Keratinocyte (primary cell): ENCODE data around the gene BTBD1. TPM values are rescaled to one million over a fixed set of nuclear protein-coding genes. Genes with fewer than 3 reads are reported as not detected.

ENCODE experiments used
- DNase-seq: peaks from one replicate; pipeline ENCODE4 v3.0.0-alpha.2; 2011; ENCODE audit warnings: low read depth, missing footprints, low spot score
- FAIRE-seq: peaks from 2 replicates; lab custom pipeline; 2011; peaks lifted over from hg19 to GRCh38; lab: Jason Lieb, UNC
- H2AFZ ChIP-seq: 2 replicates; pipeline ENCODE4 v1.6.0; 2012; ENCODE audit warnings: low read length, control low read depth, inconsistent platforms; ENCODE audit not compliant: control insufficient read depth
- H3K27ac ChIP-seq: 2 replicates; pipeline ENCODE4 v1.5.1; 2011; ENCODE audit warnings: low read length; ENCODE audit not compliant: control insufficient read depth, insufficient read depth
- H3K27me3 ChIP-seq: 3 replicates; pipeline ENCODE4 v1.6.0; 2011; ENCODE audit warnings: low read length; ENCODE audit not compliant: control insufficient read depth, insufficient read depth; ENCODE audit errors: extremely low read depth
- H3K36me3 ChIP-seq, 2 experiments: 2 replicates in 1 of 2; 3 replicates in 1 of 2; pipeline ENCODE4 v1.5.1; 2011; ENCODE audit warnings: low read length in 2 of 2, mild to moderate bottlenecking in 1 of 2; ENCODE audit not compliant: control insufficient read depth in 2 of 2, insufficient read depth in 2 of 2; ENCODE audit errors: extremely low read depth in 1 of 2
- H3K4me1 ChIP-seq: 3 replicates; pipeline ENCODE4 v1.5.1; 2011; ENCODE audit warnings: low read length; ENCODE audit not compliant: control insufficient read depth, insufficient read depth; ENCODE audit errors: extremely low read depth
- H3K4me2 ChIP-seq: 3 replicates; pipeline ENCODE4 v1.6.0; 2011; ENCODE audit warnings: low read depth, low read length; ENCODE audit not compliant: control insufficient read depth, insufficient read depth; ENCODE audit errors: extremely low read depth
- H3K4me3 ChIP-seq, 3 experiments: fragments of 200-600 bp in 1 of 3; sonication (generic) in 1 of 3; 2 replicates in 2 of 3; 3 replicates in 1 of 3; pipeline ENCODE4 v1.5.1; 2011 to 2016; ENCODE audit warnings: low read length in 3 of 3, mild to moderate bottlenecking in 3 of 3, control low read depth in 2 of 3, inconsistent platforms in 1 of 3, low read depth in 1 of 3, mixed read lengths in 1 of 3, mixed run types in 1 of 3, moderate library complexity in 1 of 3; ENCODE audit not compliant: control insufficient read depth in 2 of 3, insufficient read depth in 2 of 3; ENCODE audit errors: extremely low read depth in 1 of 3
- H3K79me2 ChIP-seq: 2 replicates; pipeline ENCODE4 v1.6.0; 2012; ENCODE audit warnings: low read length; ENCODE audit not compliant: control insufficient read depth, insufficient read depth
- H3K9ac ChIP-seq: 3 replicates; pipeline ENCODE4 v1.6.0; 2011; ENCODE audit warnings: low read length; ENCODE audit not compliant: control insufficient read depth, insufficient read depth; ENCODE audit errors: extremely low read depth
- H3K9me1 ChIP-seq: 3 replicates; pipeline ENCODE4 v1.6.0; 2011; ENCODE audit warnings: low read length; ENCODE audit not compliant: control insufficient read depth, insufficient read depth; ENCODE audit errors: extremely low read depth
- H3K9me3 ChIP-seq: 2 replicates; pipeline ENCODE4 v1.5.1; 2012; ENCODE audit warnings: low read depth, low read length; ENCODE audit not compliant: control insufficient read depth
- H4K20me1 ChIP-seq: 3 replicates; pipeline ENCODE4 v1.6.0; 2011; ENCODE audit warnings: low read length; ENCODE audit not compliant: control insufficient read depth, insufficient read depth; ENCODE audit errors: extremely low read depth
- EZH2 ChIP-seq: IDR thresholded peaks from one replicate; pipeline ENCODE4 v1.6.1; 2012; ENCODE audit warnings: inconsistent platforms, mild to moderate bottlenecking, low read length, moderate library complexity
- dilution Hi-C: fragments of 300-500 bp; cut with MboI; formaldehyde crosslinking; loops from one replicate; pipeline ENCODE4 v1.7.0; 2020; ENCODE audit warnings: low sequenced_read_pairs; ENCODE audit not compliant: extremely low pct_ligation_motif_present
- polyA plus RNA-seq, 5 experiments: library from polyadenylated mRNA; depleted of rRNA in 3 of 5; stranded (reverse) in 3 of 5; stranded (forward) in 1 of 5; unstranded in 1 of 5; fragments of >200 nt; gene quantifications; 1 replicate in 1 of 5; 2 replicates in 3 of 5; 3 replicates in 1 of 5; pipeline versions ENCODE4 v1.2.1 to v1.2.3, GENCODE V29; 2011 to 2012; ENCODE audit warnings: missing spikeins in 2 of 5, low read depth in 1 of 5, low replicate concordance in 1 of 5
- TF ChIP-seq, protein P1 (sequence below), 3 experiments: IDR thresholded peaks in 1 of 3; conservative IDR thresholded peaks in 1 of 3; optimal IDR thresholded peaks in 1 of 3; 2 replicates in 2 of 3; 3 replicates in 1 of 3; pipeline versions ENCODE3 to v1.5.1; 2011; ENCODE audit warnings: low read length in 3 of 3, mild to moderate bottlenecking in 3 of 3, moderate library complexity in 2 of 3, control low read depth in 1 of 3, inconsistent platforms in 1 of 3; ENCODE audit not compliant: insufficient read depth in 2 of 3; ENCODE audit errors: extremely low read depth in 1 of 3

The BTBD1 gene
- polyA plus RNA-seq, 1 donor (not counting 4 experiments of a cell fraction or from before 2014, with no cell fraction given), result 70.5 TPM

DNA sequence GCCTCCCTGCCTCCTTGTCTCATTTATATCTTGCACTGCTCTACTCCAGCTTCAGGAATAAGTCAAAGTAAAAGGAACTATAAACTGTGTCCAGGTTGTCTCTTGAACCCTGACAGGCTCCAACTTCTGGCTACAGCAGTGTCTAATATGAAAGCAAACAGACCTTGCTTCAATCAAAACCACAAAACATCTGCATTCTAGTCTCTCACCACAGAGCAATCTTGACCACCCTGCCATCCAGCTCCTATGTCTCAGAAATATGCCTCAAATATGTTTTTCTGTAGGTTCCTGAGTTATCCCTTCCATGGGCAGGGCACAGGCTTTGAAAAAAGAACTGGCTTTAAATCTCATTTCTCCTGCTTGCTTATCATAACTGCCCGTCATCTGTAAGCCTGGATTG, 94.1 kb downstream of the BTBD1 start:
- Histone ChIP-seq H3K9me3 (no peaks in the 10 kb centered on the region), H3K9ac (no peak overlapping the region), H4K20me1 (no peaks in the 10 kb centered on the region), H3K4me1 (no peaks in the 10 kb centered on the region), H3K27ac (no peak overlapping the region), H3K79me2 (no peaks in the 10 kb centered on the region), H2AFZ (no peak overlapping the region), H3K4me2 (no peak overlapping the region), H3K9me1 (no peaks in the 10 kb centered on the region), H3K4me3 (no peak overlapping the region), H3K36me3 (no peaks in the 10 kb centered on the region), H3K27me3 (peaks cover 4% of the 10 kb centered on the region)
- dilution Hi-C loops, result no loop called here
- TF ChIP-seq EZH2, result no peak
- TF ChIP-seq, protein P1, sequence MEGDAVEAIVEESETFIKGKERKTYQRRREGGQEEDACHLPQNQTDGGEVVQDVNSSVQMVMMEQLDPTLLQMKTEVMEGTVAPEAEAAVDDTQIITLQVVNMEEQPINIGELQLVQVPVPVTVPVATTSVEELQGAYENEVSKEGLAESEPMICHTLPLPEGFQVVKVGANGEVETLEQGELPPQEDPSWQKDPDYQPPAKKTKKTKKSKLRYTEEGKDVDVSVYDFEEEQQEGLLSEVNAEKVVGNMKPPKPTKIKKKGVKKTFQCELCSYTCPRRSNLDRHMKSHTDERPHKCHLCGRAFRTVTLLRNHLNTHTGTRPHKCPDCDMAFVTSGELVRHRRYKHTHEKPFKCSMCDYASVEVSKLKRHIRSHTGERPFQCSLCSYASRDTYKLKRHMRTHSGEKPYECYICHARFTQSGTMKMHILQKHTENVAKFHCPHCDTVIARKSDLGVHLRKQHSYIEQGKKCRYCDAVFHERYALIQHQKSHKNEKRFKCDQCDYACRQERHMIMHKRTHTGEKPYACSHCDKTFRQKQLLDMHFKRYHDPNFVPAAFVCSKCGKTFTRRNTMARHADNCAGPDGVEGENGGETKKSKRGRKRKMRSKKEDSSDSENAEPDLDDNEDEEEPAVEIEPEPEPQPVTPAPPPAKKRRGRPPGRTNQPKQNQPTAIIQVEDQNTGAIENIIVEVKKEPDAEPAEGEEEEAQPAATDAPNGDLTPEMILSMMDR (optimal IDR thresholded peaks at IDR 0.05 in 1 of 3, IDR thresholded peaks at IDR 0.05 in 1 of 3, conservative IDR thresholded peaks at IDR 0.05 in 1 of 3; ENCODE audit: extremely low read depth in 1 of 3, insufficient read depth in 2 of 3, low read length in 3 of 3), result no peak
- FAIRE-seq (no peak), DNase-seq (no peak)

DNA sequence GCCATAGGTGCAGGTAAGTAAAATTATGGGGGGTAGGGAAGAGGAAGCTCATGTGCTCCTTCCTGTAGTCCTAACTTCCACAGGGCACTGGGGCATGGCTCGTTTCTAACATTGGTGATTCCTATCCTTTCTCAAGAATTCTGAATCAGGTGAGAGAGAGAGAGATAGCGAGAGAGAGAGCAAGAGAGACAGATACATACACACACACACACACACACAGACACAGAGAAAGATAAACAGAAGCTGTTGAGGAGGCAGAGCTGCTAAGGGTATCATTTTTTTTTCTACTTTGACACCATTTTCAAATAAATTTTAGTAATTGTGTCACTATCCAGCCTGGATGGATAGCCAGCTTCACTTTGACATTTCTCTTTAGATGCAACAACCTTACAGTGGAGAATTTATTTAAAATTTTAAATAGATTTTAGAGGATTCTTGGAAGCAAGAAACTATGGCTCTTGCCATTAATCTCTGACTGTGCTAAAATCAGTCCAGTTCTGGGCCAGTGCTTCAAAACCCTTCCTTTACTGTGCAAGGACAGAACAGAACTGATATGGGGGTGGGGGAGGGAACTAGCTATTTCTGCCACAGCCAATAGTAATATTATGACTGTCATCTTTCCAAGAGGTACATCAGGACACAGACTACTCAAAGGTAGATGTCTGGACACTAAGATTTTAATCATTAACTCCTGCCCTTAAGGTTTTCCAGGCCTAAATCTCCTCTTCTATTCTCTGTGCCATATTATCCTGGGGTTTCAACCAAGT, 95.7 kb downstream of the BTBD1 start:
- Histone ChIP-seq H4K20me1 (no peaks in the 10 kb centered on the region), H3K4me2 (no peak overlapping the region), H3K27me3 (peaks cover 4% of the 10 kb centered on the region), H3K4me3 (no peak overlapping the region), H3K9me3 (no peaks in the 10 kb centered on the region), H2AFZ (no peak overlapping the region), H3K79me2 (no peaks in the 10 kb centered on the region), H3K9ac (no peak overlapping the region), H3K27ac (no peak overlapping the region), H3K36me3 (no peaks in the 10 kb centered on the region), H3K9me1 (no peaks in the 10 kb centered on the region), H3K4me1 (no peaks in the 10 kb centered on the region)
- no peak for DNase-seq
- no peak for FAIRE-seq
- TF ChIP-seq, protein P1 (optimal IDR thresholded peaks at IDR 0.05 in 1 of 3, IDR thresholded peaks at IDR 0.05 in 1 of 3, conservative IDR thresholded peaks at IDR 0.05 in 1 of 3; ENCODE audit: extremely low read depth in 1 of 3, insufficient read depth in 2 of 3, low read length in 3 of 3), result no peak
- TF ChIP-seq EZH2, result no peak
- dilution Hi-C loops, result no loop called here
